Central memory CD8-positive, alpha-beta T cell (primary cell): ENCODE results near the gene LSAMP.
"Not testable (repeated sequence)": the region's sequence is repeated elsewhere in the genome, so short reads cannot be mapped to it uniquely, and the experiment has no call there.

Experiments
- ATAC-seq: fragments of 150-1000 bp; cut with Tn5 transposase; replicated peaks from 2 replicates; pipeline ENCODE4 v1.10.0; 2022; ENCODE audit warnings: mild to moderate bottlenecking, moderate FRiP score, moderate number of reproducible peaks; ENCODE audit not compliant: poor library complexity, severe bottlenecking; ENCODE audit errors: extremely low read depth
- DNase-seq, 2 donors: peaks; one replicate each; pipeline ENCODE4 v3.0.0; 2021; ENCODE audit warnings: low spot score in 2 of 2
- H3K27ac Mint-ChIP-seq: one replicate; pipeline ENCODE4 v1.8.0; 2022; ENCODE audit warnings: low read depth, mild to moderate bottlenecking, moderate library complexity, mixed read lengths
- H3K27me3 Mint-ChIP-seq: one replicate; pipeline ENCODE4 v1.8.0; 2022; ENCODE audit warnings: mixed read lengths
- H3K36me3 Mint-ChIP-seq: one replicate; pipeline ENCODE4 v1.8.0; 2022; ENCODE audit warnings: mild to moderate bottlenecking, moderate library complexity, mixed read lengths; ENCODE audit not compliant: insufficient read depth
- H3K4me1 Mint-ChIP-seq: one replicate; pipeline ENCODE4 v1.8.0; 2022; ENCODE audit warnings: mixed read lengths
- H3K4me3 Mint-ChIP-seq: one replicate; pipeline ENCODE4 v1.8.0; 2022; ENCODE audit warnings: mild to moderate bottlenecking, moderate library complexity, mixed read lengths
- H3K9me3 Mint-ChIP-seq: one replicate; pipeline ENCODE4 v1.8.0; 2022; ENCODE audit warnings: mixed read lengths

Gene LSAMP

GRCh38 chr3:115814006-115814405, 631.3 kb downstream of the LSAMP start:
- Mint-ChIP-seq H3K27ac (no peak overlapping the region), H3K27me3 (peaks cover 22% of the 10 kb centered on the region), H3K36me3 (no peaks in the 10 kb centered on the region), H3K4me3 (no peak overlapping the region), H3K9me3 (no peaks in the 10 kb centered on the region), H3K4me1 (peaks cover 5% of the 10 kb centered on the region)
- DNase-seq, result no peak
- no peak for ATAC-seq

- no peak for DNase-seq
- Mint-ChIP-seq H3K27me3 (peaks cover 48% of the 10 kb centered on the region), H3K4me3 (no peak overlapping the region), H3K36me3 (no peaks in the 10 kb centered on the region), H3K27ac (no peak overlapping the region), H3K9me3 (no peaks in the 10 kb centered on the region), H3K4me1 (no peaks in the 10 kb centered on the region)
- no peak for ATAC-seq
These were observed 636.5 kb downstream of the LSAMP start for GRCh38 chr3:115808816-115809215.

GRCh38 chr3:115808244-115808643, 637.0 kb downstream of the LSAMP start:
- Mint-ChIP-seq H3K27ac (no peak overlapping the region), H3K4me1 (no peaks in the 10 kb centered on the region), H3K36me3 (no peaks in the 10 kb centered on the region), H3K4me3 (no peak overlapping the region), H3K9me3 (no peaks in the 10 kb centered on the region), H3K27me3 (peaks cover 54% of the 10 kb centered on the region)
- no peak for ATAC-seq
- DNase-seq, result no peak

GRCh38 chr3:115806501-115806900, 638.8 kb downstream of the LSAMP start:
- H3K36me3 Mint-ChIP-seq, result no peaks in the 10 kb centered on the region
- no peaks in the 10 kb centered on the region for H3K9me3 Mint-ChIP-seq
- no peak overlapping the region for H3K4me3 Mint-ChIP-seq
- peaks cover 68% of the 10 kb centered on the region for H3K27me3 Mint-ChIP-seq
- ATAC-seq, result no peak
- no peak for DNase-seq
- H3K4me1 Mint-ChIP-seq, result no peaks in the 10 kb centered on the region
- H3K27ac Mint-ChIP-seq, result no peak overlapping the region

- DNase-seq (no peak), ATAC-seq (no peak)
- Mint-ChIP-seq H3K4me3 (no peak overlapping the region), H3K27ac (no peak overlapping the region), H3K27me3 (peaks cover 63% of the 10 kb centered on the region), H3K4me1 (no peaks in the 10 kb centered on the region), H3K36me3 (no peaks in the 10 kb centered on the region), H3K9me3 (no peaks in the 10 kb centered on the region)
These were observed 639.8 kb downstream of the LSAMP start for GRCh38 chr3:115805520-115805919.

- DNase-seq (no peak), ATAC-seq (no peak)
- Mint-ChIP-seq H3K4me1 (no peaks in the 10 kb centered on the region), H3K27ac (no peak overlapping the region), H3K4me3 (no peak overlapping the region), H3K36me3 (no peaks in the 10 kb centered on the region), H3K27me3 (peaks cover 64% of the 10 kb centered on the region), H3K9me3 (no peaks in the 10 kb centered on the region)
These were observed 640.6 kb downstream of the LSAMP start for GRCh38 chr3:115804713-115805119.

GRCh38 chr3:115804200-115804599, 641.1 kb downstream of the LSAMP start:
- no peaks in the 10 kb centered on the region for H3K9me3 Mint-ChIP-seq
- H3K36me3 Mint-ChIP-seq, result no peaks in the 10 kb centered on the region
- H3K27ac Mint-ChIP-seq, result no peak overlapping the region
- peaks cover 64% of the 10 kb centered on the region for H3K27me3 Mint-ChIP-seq
- no peak overlapping the region for H3K4me3 Mint-ChIP-seq
- DNase-seq (no peak), ATAC-seq (no peak)
- no peaks in the 10 kb centered on the region for H3K4me1 Mint-ChIP-seq

- DNase-seq (no peak), ATAC-seq (no peak)
- peaks cover 64% of the 10 kb centered on the region for H3K27me3 Mint-ChIP-seq
- no peak overlapping the region for H3K27ac Mint-ChIP-seq
- no peak overlapping the region for H3K4me3 Mint-ChIP-seq
- no peaks in the 10 kb centered on the region for H3K9me3 Mint-ChIP-seq
- H3K4me1 Mint-ChIP-seq, result no peaks in the 10 kb centered on the region
- no peaks in the 10 kb centered on the region for H3K36me3 Mint-ChIP-seq
These were observed 641.6 kb downstream of the LSAMP start for GRCh38 chr3:115803661-115804060.

- DNase-seq (no peak), ATAC-seq (no peak)
- Mint-ChIP-seq H3K4me3 (no peak overlapping the region), H3K9me3 (no peaks in the 10 kb centered on the region), H3K27me3 (peaks cover 69% of the 10 kb centered on the region), H3K36me3 (peaks cover 2% of the 10 kb centered on the region), H3K27ac (no peak overlapping the region), H3K4me1 (no peaks in the 10 kb centered on the region)
These were observed 644.7 kb downstream of the LSAMP start for GRCh38 chr3:115800489-115801075.

- not testable (repeated sequence) for DNase-seq, ATAC-seq, H3K4me3 Mint-ChIP-seq, H3K27ac Mint-ChIP-seq, H3K4me1 Mint-ChIP-seq, H3K36me3 Mint-ChIP-seq, H3K9me3 Mint-ChIP-seq
- H3K27me3 Mint-ChIP-seq, result peaks cover 69% of the 10 kb centered on the region
These were observed 645.2 kb downstream of the LSAMP start for GRCh38 chr3:115800065-115800464.

GRCh38 chr3:115792206-115792955, 652.9 kb downstream of the LSAMP start:
- Mint-ChIP-seq H3K36me3 (peaks cover 2% of the 10 kb centered on the region), H3K4me1 (peaks cover 14% of the 10 kb centered on the region), H3K9me3 (no peaks in the 10 kb centered on the region), H3K27me3 (peaks cover 2% of the 10 kb centered on the region), H3K27ac (peak overlapping the region; percentile 54), H3K4me3 (peak overlapping the region; percentile 31)
- DNase-seq, result no peak
- peak; percentile 90 for ATAC-seq

- not testable (repeated sequence) for H3K27me3 Mint-ChIP-seq, ATAC-seq, DNase-seq, H3K36me3 Mint-ChIP-seq, H3K9me3 Mint-ChIP-seq
- peak overlapping the region; percentile 31 for H3K4me3 Mint-ChIP-seq
- peaks cover 14% of the 10 kb centered on the region for H3K4me1 Mint-ChIP-seq
- H3K27ac Mint-ChIP-seq, result peak overlapping the region; percentile 54
These were observed 653.8 kb downstream of the LSAMP start for GRCh38 chr3:115791271-115792153.
